ENCODE results near the gene PACRG. TPM values are rescaled to one million over a fixed set of nuclear protein-coding genes. Genes with fewer than 3 reads are reported as not detected.

Gene PACRG
- total RNA-seq, 4 donors from 2014 or later, result 0.95 to 1.3 TPM; not detected in 2

- Histone ChIP-seq H3K4me1 (no peaks in the 10 kb centered on the region), H3K36me3 (no peaks in the 10 kb centered on the region), H3K27ac (no peak overlapping the region), H3K27me3 (no peaks in the 10 kb centered on the region), H3K9me3 (no peaks in the 10 kb centered on the region), H3K4me3 (no peak overlapping the region)
- DNase-seq, result no peak
- TF ChIP-seq CTCF (IDR thresholded peaks at IDR 0.05), result no peak
- no peak for TF ChIP-seq POLR2A (IDR thresholded peaks at IDR 0.05)
- 43 to 54% methylated on average over 8 to 9 of the region's 9 CpGs for WGBS, 2 donors
- intact Hi-C loops (cut with DNase I), result no loop called here
Observed at GRCh38 chr6:162845972-162846371, 118.2 kb downstream of the PACRG start.

GRCh38 chr6:162846723-162847122 lies 118.9 kb downstream of the PACRG start:
- Histone ChIP-seq H3K36me3 (no peaks in the 10 kb centered on the region), H3K27ac (no peak overlapping the region), H3K9me3 (no peaks in the 10 kb centered on the region), H3K4me3 (no peak overlapping the region), H3K4me1 (no peaks in the 10 kb centered on the region), H3K27me3 (no peaks in the 10 kb centered on the region)
- no peak for DNase-seq
- TF ChIP-seq POLR2A (IDR thresholded peaks at IDR 0.05), result no peak
- no peak for TF ChIP-seq CTCF (IDR thresholded peaks at IDR 0.05)
- WGBS, 2 donors, result 89 to 95% methylated on average over 6 of the region's 6 CpGs
- intact Hi-C loops (cut with DNase I), result no loop called here

GRCh38 chr6:162849269-162849668 lies 121.5 kb downstream of the PACRG start:
- Histone ChIP-seq H3K4me1 (no peaks in the 10 kb centered on the region), H3K4me3 (no peak overlapping the region), H3K27ac (no peak overlapping the region), H3K36me3 (no peaks in the 10 kb centered on the region), H3K27me3 (no peaks in the 10 kb centered on the region), H3K9me3 (no peaks in the 10 kb centered on the region)
- TF ChIP-seq CTCF (IDR thresholded peaks at IDR 0.05), result no peak
- no peak for TF ChIP-seq POLR2A (IDR thresholded peaks at IDR 0.05)
- no peak for DNase-seq
- intact Hi-C loops (cut with DNase I), result no loop called here
- WGBS, 2 donors, result 80 to 89% methylated on average over 4 of the region's 4 CpGs

- intact Hi-C loops (cut with DNase I), result loop anchor here (10.0 kb wide), 1 partner anchor 563 kb away; the partner anchor contains the start of gene QKI
- no peak for DNase-seq
- WGBS, 2 donors, result 82 to 90% methylated on average over 4 to 6 of the region's 6 CpGs
- Histone ChIP-seq H3K27ac (no peak overlapping the region), H3K36me3 (no peaks in the 10 kb centered on the region), H3K9me3 (no peaks in the 10 kb centered on the region), H3K4me3 (no peak overlapping the region), H3K27me3 (no peaks in the 10 kb centered on the region), H3K4me1 (peaks cover 0 to 11% (median 1%) of the 10 kb centered on the region in 3 donors)
- no peak for TF ChIP-seq POLR2A (IDR thresholded peaks at IDR 0.05)
- no peak for TF ChIP-seq CTCF (IDR thresholded peaks at IDR 0.05)
Observed at GRCh38 chr6:162852192-162852591, 124.4 kb downstream of the PACRG start.

- no peak overlapping the region for H3K4me3 ChIP-seq
- H3K27me3 ChIP-seq, result no peaks in the 10 kb centered on the region
- intact Hi-C loops (cut with DNase I), result loop anchor here (10.0 kb wide), 1 partner anchor 562 kb away; the partner anchor contains the start of gene QKI
- TF ChIP-seq CTCF (IDR thresholded peaks at IDR 0.05) (no peak), POLR2A (IDR thresholded peaks at IDR 0.05) (no peak)
- DNase-seq, result no peak
- no peaks in the 10 kb centered on the region for H3K36me3 ChIP-seq
- H3K9me3 ChIP-seq, result no peaks in the 10 kb centered on the region
- H3K27ac ChIP-seq, result no peak overlapping the region
- peaks cover 0 to 19% (median 6%) of the 10 kb centered on the region in 3 donors for H3K4me1 ChIP-seq
- 79 to 81% methylated on average over 9 of the region's 9 CpGs for WGBS, 2 donors
Observed at GRCh38 chr6:162852840-162853577, 125.2 kb downstream of the PACRG start.
